AG20443 (cell line): Measurements from ENCODE around the gene SEMA3C.

ENCODE experiments used
- DNase-seq: peaks from one replicate; pipeline ENCODE4 v3.0.0; 2012; ENCODE audit warnings: low spot score, mixed read lengths

Gene SEMA3C

GRCh38 chr7:80848841-80849240 lies 70.0 kb downstream of the SEMA3C start:
- no peak for DNase-seq

GRCh38 chr7:80847895-80848294 lies 71.0 kb downstream of the SEMA3C start:
- DNase-seq = no peak

- no peak for DNase-seq
Measured at GRCh38 chr7:80847027-80847426, 71.8 kb downstream of the SEMA3C start.

DNA sequence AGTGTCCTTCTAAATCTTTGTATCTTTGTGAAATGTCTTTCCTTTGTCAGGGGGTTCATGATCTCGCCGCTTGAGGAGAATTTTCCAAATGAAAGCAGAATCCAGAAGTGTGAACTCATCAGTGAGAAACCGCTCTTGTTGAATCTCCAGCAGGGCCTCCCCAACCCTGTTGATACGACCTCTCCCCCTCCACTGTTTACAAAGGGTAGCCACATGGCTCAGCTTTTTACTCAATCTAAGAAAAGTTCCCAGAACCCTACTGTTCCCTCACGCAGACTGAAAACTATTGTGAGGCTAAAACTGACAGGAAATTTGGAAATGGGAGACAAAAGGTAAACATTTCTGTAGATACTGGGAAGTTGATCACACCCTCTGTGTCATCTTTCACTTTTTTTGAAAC lies 73.9 kb downstream of the SEMA3C start:
- no peak for DNase-seq

- DNase-seq = no peak
Measured at GRCh38 chr7:80843018-80843677, 75.7 kb downstream of the SEMA3C start.

DNA sequence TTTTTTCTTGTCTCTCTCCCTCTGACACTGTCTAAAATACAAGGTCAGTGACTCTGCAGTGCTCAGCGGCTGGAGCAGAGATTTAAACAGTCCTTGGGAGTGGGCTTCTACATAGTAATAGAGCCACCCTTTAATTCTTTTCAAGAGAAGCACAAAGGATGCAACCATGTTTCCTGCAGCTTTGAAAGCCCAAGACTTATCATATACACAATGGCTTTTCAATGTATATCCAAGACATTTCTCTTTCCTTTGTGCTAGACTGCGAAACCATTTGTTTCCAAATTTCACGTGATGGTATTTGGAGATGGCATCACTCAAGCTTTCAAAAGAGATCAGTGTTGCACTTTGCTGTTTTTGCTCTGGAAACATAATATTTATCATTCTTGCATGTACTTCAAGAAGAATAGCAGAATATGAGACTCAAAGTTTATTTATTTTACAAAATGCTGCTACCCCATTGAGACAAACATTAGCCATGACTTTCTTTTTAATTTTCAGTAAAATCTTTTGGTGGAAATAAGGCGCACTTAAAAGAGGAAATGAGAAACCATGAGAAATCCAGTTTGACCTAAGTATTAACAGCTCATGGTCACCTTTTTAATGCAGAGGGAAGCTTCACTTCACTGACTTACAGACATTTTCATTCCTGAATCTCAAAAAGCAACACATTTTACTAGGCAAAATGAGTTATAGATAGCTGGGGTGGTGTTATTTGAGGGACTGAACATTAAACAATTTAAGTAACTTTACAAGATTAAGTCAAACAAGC lies 76.6 kb downstream of the SEMA3C start:
- DNase-seq = no peak

- peak; percentile 10 for DNase-seq
Measured at GRCh38 chr7:80841423-80841955, 77.4 kb downstream of the SEMA3C start.

- no peak for DNase-seq
Measured at GRCh38 chr7:80840681-80841080, 78.2 kb downstream of the SEMA3C start.

- DNase-seq = no peak
Measured at GRCh38 chr7:80839855-80840254, 79.0 kb downstream of the SEMA3C start.

- DNase-seq = no peak
Measured at GRCh38 chr7:80838643-80839042, 80.2 kb downstream of the SEMA3C start.

GRCh38 chr7:80837345-80837744 lies 81.5 kb downstream of the SEMA3C start:
- no peak for DNase-seq

GRCh38 chr7:80835251-80835650 lies 83.6 kb downstream of the SEMA3C start:
- DNase-seq = no peak

DNA sequence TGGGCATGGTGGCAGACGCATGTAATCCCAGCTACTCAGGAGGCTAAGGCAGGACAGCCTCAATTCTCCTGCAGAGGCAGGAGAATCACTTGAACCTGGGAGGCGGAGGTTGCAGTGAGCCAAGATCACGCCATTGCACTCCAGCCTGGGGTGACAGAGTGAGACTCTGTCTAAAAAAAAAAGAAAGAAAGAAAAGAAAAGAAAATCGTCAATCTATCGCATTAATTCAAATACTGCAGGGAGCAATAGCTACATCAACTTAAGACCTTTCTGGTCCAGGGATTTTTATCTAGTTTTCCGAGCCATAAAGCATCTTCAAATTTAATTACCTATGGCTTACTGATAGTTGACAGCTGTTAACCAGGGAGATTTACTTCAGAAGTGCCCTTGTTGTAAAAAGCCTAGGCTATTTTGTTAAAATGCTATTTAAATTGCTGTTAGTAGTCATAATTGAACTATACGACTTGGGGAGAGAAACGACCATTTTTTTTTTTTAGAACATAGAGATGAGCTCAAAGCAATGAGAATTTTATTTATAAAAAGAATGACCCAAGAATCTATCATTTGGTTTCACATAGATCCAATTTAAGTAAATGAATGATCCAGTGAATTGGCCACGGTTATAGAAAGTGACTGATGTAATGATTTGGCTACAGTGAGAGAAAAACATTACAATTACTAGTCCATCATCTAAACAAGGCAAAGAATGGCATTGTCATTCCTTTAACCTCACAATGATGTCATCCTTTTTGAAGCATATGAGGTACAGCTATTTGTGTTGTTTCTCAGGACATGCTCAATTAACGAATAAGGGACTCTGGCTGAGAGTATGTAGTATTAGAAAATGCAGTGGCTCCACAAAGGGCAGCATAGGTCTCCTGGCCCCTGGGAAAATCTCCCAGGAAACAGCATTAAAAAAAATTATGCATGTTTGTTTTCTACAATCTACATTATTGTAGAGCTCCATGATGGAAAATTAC lies 85.3 kb downstream of the SEMA3C start:
- peak; percentile 13 for DNase-seq

DNA sequence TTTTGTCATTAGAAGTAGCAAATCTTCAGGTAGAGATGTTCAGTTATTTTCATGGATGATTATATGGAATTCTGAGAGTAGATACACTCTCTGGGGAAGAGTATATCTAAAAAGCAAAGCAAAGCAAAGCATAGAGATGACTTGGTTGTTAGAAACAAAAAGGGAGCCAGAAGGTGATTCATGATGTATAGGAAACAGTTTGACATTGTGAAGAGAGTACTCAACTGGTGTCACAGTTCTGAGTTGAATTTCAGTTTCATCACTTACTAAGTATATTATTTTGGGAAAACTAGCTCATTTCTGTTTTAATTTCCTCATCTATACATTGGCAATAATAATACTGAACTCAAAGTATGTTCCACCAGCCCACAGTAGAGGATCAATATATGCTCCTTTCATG lies 86.8 kb downstream of the SEMA3C start:
- DNase-seq = no peak

GRCh38 chr7:80830584-80831285 lies 88.1 kb downstream of the SEMA3C start:
- DNase-seq = no peak

DNA sequence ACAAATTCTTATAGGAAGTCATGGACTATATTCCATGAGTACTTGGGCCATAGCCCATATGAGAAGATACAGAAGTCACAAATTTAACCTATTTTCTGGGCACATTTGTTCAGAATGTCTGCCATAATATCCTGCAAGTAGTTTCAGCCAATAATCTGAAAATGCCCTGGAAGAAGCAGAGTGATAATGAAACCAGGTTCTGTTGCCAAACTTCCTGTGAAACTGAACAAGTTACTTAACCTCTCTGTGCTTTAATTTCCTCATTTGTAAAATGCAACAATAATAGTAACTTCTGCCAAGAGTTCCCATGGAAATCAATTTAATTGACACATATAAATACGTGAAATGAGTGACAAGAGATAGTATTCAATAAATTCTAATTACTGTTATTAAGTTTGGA lies 88.8 kb downstream of the SEMA3C start:
- DNase-seq = no peak

- no peak for DNase-seq
Measured at GRCh38 chr7:80829527-80829926, 89.3 kb downstream of the SEMA3C start.

DNA sequence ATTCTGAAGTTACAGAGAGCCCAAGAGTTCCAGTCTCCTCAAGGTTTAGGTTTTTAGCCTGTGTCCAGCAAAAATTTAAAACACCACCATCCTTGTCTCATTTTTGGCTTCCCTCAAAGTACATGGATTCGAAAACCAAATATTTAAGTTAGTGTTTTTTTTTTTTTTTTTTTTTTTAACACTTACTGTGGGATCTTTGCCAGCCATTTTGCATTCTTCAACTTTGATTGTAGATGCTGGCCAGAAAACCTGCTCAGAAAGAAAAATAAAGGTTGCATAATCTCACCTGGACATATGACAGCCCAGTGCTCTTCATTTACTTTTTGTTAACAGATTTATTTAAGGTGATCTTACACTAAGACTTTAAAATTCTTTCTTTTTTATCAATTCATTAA lies 91.6 kb downstream of the SEMA3C start:
- no peak for DNase-seq

DNA sequence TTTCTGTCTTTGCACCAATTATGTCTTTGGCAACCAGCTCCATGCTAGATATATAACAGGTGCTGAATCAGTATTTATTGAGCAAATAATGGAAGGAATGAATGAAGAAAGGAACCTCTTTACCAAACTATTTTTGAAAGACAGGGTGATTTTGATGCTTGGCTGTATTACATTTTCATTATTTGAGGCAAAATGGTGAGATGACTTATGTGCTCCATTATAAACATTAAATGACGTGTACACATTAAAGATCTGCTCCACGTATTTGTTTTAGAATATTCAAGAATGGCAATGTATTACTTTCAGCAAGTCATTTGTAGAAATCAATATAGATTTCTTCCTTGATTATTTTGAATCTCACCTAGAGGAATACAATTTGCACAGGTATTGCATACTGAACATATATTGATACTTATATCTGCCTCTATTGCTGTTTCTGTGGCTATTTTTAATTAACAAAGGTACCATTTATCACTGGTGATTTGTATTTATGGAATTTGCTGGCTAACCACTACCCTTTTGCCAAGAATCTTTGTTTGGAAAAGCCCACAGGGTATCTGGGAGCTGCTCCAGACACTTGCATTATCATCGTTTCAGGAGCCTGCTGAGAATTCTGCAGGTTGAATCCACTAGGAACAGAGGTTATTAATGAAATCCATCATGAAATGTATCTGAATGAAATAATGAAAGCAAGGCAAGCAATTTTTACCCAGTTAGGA lies 92.2 kb downstream of the SEMA3C start:
- DNase-seq = peak; percentile 58

DNA sequence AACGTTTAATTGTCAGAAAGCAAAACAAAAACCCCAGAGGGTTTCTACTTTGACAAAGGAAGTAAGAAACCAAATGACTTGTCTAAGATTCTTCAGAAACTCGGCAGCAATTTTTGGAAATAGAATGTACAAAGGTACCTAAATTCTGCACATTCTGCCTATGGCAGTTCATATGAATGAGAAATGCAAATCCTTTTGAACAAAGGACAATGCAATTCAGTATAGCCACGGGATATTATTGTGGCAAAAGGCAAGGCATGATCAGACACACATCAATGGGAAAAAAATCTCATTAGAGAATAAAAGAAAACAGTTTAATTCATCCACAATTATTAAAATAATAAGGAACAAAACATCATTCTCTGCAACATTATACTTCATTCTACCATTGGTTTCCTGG lies 93.4 kb downstream of the SEMA3C start:
- DNase-seq = no peak

DNA sequence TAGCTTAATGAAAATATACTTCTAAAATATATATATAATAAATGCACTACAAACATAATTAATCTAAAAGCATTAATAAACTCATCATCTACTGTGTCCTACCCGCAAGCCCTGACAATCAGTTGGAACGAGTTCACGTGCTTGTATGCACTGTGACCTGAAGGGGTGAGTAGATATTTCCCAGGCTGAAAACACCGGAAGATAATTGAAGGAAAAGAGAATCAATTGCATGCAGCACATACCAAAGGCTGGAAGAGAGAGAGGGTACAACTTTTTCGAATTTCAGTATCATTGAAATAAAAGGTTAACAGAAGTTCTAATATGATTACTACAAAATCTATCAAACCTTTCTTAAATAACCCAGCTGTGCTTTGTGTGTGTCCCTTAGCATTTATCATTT lies 94.6 kb downstream of the SEMA3C start:
- no peak for DNase-seq
